Measurements from ENCODE around the gene TRMT2A.

DNA sequence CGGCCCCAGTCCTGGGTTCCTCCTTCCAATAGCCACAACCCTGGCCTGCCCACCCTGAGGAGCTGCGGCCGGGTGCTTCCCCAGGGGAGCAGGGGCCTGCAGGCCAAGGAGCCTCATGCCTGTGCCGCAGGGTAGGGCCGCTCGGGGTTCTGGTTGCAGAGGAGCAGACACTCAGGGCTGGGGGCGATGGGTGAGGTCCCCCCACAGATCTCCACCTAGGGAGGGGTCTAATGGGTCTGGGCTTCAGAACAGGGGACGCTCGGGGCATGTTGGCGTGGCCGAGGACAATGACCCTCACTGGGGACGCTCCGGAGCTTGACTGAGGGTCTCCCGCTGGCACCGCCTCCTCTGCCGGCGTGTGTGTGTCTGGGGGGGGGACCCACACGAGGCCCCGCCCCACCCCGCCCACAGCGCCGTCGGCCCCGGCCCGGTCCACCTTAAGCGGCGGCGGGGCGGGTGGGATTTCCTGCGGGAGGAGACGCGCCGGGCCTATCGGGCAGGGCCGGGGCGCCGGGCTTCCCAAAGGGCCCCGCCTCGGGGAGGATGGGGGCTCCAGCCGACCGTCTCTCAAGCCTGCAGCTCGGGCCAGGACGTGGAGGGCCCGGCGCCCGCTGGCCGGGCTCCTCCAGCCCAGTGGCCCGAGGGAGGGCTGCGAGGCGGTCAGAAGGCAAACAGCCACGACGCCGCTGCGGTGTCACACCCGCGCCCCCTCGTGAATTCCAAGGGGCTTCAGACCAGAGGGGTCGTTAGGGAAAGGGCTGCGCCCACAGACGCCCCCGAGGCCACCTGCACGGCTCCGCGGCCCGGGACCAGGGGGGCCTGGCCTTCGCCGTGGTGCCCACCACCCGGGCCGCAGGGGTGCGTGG lies 13.9 kb upstream of the TRMT2A start:
- TF ChIP-seq, protein P1, sequence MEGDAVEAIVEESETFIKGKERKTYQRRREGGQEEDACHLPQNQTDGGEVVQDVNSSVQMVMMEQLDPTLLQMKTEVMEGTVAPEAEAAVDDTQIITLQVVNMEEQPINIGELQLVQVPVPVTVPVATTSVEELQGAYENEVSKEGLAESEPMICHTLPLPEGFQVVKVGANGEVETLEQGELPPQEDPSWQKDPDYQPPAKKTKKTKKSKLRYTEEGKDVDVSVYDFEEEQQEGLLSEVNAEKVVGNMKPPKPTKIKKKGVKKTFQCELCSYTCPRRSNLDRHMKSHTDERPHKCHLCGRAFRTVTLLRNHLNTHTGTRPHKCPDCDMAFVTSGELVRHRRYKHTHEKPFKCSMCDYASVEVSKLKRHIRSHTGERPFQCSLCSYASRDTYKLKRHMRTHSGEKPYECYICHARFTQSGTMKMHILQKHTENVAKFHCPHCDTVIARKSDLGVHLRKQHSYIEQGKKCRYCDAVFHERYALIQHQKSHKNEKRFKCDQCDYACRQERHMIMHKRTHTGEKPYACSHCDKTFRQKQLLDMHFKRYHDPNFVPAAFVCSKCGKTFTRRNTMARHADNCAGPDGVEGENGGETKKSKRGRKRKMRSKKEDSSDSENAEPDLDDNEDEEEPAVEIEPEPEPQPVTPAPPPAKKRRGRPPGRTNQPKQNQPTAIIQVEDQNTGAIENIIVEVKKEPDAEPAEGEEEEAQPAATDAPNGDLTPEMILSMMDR (tag by site-specific recombination; IDR thresholded peaks at IDR 0.05): no peak
- no peak for TF ChIP-seq BCL11A (tag by site-specific recombination; IDR thresholded peaks at IDR 0.05; ENCODE audit: low read depth)

Measured in HEK293 (cell line).